Tibial nerve (tissue), 4 donors: Measurements from ENCODE around the gene LSMEM2.

Source experiments
- EP300 ChIP-seq, 2 donors: sonication (generic); formaldehyde crosslinking; IDR thresholded peaks; one replicate each; pipeline ENCODE4 v1.6.1; 2017; ENCODE audit warnings: antibody characterized with exemption in 2 of 2, mild to moderate bottlenecking in 1 of 2
- POLR2A ChIP-seq, 2 donors: fragments of 450-650 bp; IDR thresholded peaks; one replicate each; pipeline ENCODE4 v1.6.1; 2017; ENCODE audit warnings: antibody characterized with exemption in 2 of 2, mild to moderate bottlenecking in 2 of 2, moderate library complexity in 2 of 2
- TF ChIP-seq, protein P1 (sequence below), 5 experiments: fragments of 200-600 bp in 3 of 5; fragments of 450-650 bp in 2 of 5; sonication (generic) in 3 of 5; IDR thresholded peaks; one replicate each; pipeline ENCODE4 v1.5.1; 2016 to 2019; ENCODE audit warnings: antibody characterized with exemption in 5 of 5, mild to moderate bottlenecking in 3 of 5, moderate library complexity in 2 of 5

DNA sequence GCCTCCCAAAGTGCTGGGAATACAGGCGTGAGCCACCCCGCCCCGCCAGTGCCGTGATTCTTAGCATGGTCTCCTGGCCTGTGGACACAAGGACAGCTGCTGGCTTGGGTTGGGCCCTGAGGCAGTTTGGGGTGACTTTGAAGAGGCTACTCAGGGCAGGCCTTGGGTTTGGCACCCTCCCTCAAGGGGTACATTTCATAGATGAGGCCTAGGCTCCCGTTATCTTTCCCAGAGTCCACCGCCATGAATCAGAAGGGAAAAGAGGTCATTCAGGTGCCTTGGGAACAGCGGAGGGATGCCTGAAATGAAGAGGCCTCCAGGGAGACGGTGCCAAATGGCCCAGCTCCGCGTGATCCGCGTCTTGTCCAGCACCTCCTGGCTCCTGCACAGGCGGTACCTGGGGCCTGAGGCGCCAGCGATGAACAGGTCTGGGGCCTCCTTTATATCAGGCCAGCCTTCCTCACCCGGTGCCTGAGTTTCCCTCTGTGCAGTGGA, 33.6 kb upstream of the LSMEM2 start:
- TF ChIP-seq, protein P1, sequence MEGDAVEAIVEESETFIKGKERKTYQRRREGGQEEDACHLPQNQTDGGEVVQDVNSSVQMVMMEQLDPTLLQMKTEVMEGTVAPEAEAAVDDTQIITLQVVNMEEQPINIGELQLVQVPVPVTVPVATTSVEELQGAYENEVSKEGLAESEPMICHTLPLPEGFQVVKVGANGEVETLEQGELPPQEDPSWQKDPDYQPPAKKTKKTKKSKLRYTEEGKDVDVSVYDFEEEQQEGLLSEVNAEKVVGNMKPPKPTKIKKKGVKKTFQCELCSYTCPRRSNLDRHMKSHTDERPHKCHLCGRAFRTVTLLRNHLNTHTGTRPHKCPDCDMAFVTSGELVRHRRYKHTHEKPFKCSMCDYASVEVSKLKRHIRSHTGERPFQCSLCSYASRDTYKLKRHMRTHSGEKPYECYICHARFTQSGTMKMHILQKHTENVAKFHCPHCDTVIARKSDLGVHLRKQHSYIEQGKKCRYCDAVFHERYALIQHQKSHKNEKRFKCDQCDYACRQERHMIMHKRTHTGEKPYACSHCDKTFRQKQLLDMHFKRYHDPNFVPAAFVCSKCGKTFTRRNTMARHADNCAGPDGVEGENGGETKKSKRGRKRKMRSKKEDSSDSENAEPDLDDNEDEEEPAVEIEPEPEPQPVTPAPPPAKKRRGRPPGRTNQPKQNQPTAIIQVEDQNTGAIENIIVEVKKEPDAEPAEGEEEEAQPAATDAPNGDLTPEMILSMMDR (IDR thresholded peaks at IDR 0.05), result no peak
- TF ChIP-seq POLR2A (IDR thresholded peaks at IDR 0.05) (no peak), EP300 (IDR thresholded peaks at IDR 0.05) (no peak)
